Retinal pigment epithelial cell (primary cell): ENCODE data around the gene ZNF732.
"Not testable (repeated sequence)": the region's sequence is repeated elsewhere in the genome, so short reads cannot be mapped to it uniquely, and the experiment has no call there.

ENCODE experiments used
- DNase-seq: peaks from one replicate; pipeline ENCODE4 v3.0.0-alpha.2; 2010; ENCODE audit warnings: low read depth
- H3K4me3 ChIP-seq: 2 replicates; pipeline ENCODE4 v1.5.1; 2011; ENCODE audit warnings: mild to moderate bottlenecking, low read length, control low read depth, moderate library complexity
- CTCF ChIP-seq: conservative IDR thresholded peaks from 2 replicates; pipeline ENCODE4 v1.5.1; 2011; ENCODE audit warnings: low read depth, low read length, control low read depth, inconsistent platforms

Gene ZNF732

GRCh38 chr4:253936-254756 lies 51.1 kb downstream of the ZNF732 start:
- no peak overlapping the region for H3K4me3 ChIP-seq
- no peak for DNase-seq
- no peak for TF ChIP-seq CTCF

GRCh38 chr4:252065-252601 lies 53.1 kb downstream of the ZNF732 start:
- no peak for TF ChIP-seq CTCF
- H3K4me3 ChIP-seq = no peak overlapping the region
- no peak for DNase-seq

DNA sequence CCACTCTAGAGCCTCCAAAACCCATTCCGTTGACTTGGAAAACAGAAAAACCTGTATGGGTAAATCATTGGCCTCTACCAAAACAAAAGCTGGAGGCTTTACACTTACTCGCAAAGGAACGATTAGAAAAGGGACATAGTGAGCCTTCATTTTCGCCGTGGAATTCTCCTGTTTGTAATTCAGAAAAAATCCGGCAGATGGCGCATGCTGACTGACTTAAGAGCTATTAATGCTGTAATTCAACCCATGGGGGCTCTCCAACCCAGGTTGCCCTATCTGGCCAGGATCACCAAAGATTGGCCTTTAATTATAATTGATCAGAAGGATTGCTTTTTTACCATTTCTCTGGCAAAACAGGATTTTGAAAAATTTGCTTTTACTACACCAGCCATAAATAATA lies 60.8 kb downstream of the ZNF732 start:
- DNase-seq = no peak

DNA sequence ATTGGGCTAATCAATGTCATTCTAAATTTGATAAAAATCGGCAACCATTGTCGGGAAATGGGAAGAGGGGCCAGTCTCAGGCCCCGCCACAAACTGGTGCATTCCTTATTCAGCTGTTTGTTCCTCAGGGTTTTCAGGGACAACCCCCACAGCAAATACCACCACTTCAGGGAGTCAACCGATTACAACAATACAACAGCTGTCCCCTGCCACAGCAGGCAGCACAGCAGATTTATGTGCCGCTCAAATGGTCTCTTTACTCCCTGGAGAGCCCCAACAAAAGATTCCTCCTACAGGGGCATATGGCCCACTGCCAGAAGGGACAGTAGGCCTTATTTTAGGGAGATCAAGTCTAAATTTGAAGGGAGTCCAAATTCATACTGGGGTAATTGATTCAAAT lies 61.8 kb downstream of the ZNF732 start:
- no peak for TF ChIP-seq CTCF
- DNase-seq = no peak
- no peak overlapping the region for H3K4me3 ChIP-seq

More for the DNA sequence above, 60.8 kb downstream of the ZNF732 start:
- peak; percentile 32 for TF ChIP-seq CTCF
- H3K4me3 ChIP-seq = no peak overlapping the region

DNA sequence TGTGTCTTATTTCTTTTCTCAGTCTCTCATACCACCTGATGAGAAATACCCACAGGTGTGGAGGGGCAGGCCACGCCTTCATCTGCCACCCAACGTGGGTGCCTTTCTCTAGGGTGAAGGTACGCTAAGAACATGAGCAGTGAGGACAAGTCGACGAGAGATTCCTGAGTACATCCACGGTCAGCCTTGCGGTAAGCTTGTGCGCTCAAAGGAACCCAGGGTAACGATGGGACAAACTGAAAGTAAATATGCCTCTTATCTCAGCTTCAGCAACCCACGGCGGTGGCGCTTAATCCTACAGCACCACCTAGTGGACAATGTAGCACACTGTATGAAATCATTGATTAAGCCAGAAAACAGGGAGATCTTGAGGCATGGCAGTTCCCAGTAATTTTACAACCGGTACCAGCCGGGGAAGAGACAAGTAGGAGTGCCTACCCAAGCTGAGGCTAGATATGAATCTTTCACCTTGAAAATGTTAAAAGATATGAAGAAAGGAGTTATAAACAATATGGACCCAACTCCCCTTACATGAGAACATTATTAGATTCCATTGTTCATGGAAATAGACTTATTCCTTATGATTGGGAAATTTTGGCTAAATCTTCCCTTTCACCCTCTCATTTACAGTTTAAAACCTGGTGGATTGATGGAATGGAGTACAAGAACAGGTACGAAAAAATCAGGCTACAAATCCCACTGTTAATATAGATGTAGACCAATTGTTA lies 63.0 kb downstream of the ZNF732 start:
- peak; percentile 35 for TF ChIP-seq CTCF
- no peak for DNase-seq
- no peak overlapping the region for H3K4me3 ChIP-seq

DNA sequence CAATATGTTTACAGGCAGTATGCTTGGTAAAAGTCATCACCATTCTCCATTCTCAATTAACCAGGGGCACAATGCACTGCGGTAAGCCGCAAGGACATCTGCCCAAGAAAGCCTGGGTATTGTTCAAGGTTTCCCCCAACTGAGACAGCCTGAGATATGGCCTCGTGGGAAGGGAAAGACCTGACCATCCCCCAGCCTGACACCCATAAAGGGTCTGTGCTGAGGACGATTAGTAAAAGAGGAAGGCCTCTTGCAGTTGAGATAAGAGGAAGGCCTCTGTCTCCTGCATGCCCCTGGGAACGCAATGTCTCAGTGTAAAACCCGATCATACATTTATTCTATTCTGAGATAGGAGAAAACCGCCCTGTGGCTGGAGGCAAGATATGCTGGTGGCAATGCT lies 63.9 kb downstream of the ZNF732 start:
- DNase-seq, H3K4me3 ChIP-seq: not testable (repeated sequence)

- no peak for DNase-seq
- TF ChIP-seq CTCF = no peak
- no peak overlapping the region for H3K4me3 ChIP-seq
These were observed 69.2 kb downstream of the ZNF732 start for GRCh38 chr4:236028-236427.
